ENCODE data around the gene GNG7. TPM values are rescaled to one million over a fixed set of nuclear protein-coding genes. Genes with fewer than 3 reads are reported as not detected.

GNG7 gene
- total RNA-seq, 6 experiments from 2014 or later: 1.3 to 3.7 (median 2.3) TPM

DNA sequence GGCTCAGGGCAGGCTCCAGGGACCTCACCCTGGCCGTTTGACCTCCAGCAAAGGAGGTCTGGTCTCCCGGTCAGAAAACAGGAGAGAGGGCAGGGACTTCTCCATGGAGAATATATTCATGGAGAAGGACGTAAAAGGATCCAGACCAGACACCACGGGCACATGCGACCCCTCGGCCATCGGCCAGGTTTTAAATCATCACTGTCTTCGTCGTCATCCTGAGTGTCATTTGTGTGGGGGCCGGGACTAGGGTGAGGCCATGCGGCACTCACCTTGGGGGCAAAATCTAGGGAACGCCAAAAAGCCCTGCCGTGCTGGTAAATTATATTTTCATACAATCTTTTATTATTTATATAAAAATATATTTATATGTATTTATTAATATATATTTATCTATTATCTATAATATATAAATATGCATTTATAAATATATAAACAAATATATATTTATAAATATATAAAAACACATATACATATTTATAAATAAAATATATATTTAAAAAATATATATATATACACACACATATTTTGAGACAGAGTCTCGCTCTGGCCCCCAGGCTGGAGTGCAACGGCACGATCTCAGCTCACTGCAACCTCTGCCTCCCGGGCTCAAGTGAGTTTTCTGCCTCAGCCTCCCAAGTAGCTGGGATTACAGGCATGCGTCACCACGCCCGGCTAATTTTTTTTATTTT, 151.2 kb downstream of the GNG7 start:
- intact Hi-C loops (cut with DNase I): no loop called here
- ATAC-seq: no peak
- no peaks in the 10 kb centered on the region for H3K9me3 ChIP-seq
- no peak overlapping the region for H3K4me3 ChIP-seq
- 78% methylated on average over 19 of the region's 20 CpGs for whole genome bisulfite sequencing (ENCODE audit: insufficient coverage, low coverage, low lambda C conversion rate, missing lambda C conversion rate)
- peak in 1 of 3 donors; percentile 13 for DNase-seq
- no peaks in the 10 kb centered on the region for H3K27me3 ChIP-seq
- peaks cover 0 to 8% (median 4%) of the 10 kb centered on the region in 4 donors for H3K4me1 ChIP-seq
- H3K27ac ChIP-seq: no peak overlapping the region
- no peak for TF ChIP-seq CTCF (IDR thresholded peaks at IDR 0.05)
- no peaks in the 10 kb centered on the region for H3K36me3 ChIP-seq

DNA sequence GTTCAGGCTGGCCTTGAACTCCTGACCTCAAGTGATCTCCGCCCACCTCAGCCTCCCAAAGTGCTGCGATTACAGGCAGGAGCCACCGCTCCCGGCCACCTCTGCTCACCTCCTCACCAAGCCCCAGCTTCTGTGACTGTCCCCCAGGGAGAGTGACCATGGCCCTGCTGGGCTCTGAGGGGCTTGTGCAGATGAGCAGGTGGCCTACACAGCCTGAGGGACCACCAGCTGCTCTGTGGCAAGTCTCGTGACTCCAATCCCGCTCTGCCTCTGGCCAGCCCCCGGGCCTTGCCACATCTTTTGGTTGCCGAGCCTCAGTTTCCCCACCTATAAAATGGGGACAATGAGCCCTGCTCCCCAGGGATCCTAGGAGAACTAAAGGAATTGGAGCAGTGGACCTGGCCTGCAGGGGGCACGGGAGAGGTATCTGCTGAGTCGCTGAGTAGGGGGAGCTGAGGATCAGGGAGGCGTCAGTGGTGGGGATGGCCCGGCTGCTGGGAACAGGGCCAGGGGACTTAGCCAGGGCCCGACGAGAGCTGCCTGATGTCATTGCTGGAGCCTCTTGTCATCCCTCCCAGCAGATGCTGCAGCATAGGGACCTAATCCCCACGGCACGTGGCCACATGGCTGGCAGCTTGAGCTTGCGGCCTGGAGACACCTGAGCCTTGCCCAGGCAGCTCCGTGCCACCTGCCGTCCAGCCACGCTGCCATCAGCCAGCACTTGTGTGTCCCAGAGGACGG, 151.9 kb downstream of the GNG7 start:
- Histone ChIP-seq H3K9me3 (no peaks in the 10 kb centered on the region), H3K4me3 (no peak overlapping the region), H3K27ac (peak overlapping the region; percentile 43 to 73 (median 56)), H3K4me1 (peaks cover 0 to 15% (median 7%) of the 10 kb centered on the region in 4 donors), H3K27me3 (no peaks in the 10 kb centered on the region), H3K36me3 (no peaks in the 10 kb centered on the region)
- intact Hi-C loops (cut with DNase I): no loop called here
- ATAC-seq (no peak), DNase-seq (peak in 2 of 3 donors; percentile 41 to 57)
- TF ChIP-seq POLR2A (IDR thresholded peaks at IDR 0.05) (no peak), CTCF (IDR thresholded peaks at IDR 0.05) (no peak)
- 85% methylated on average over 4 of the region's 21 CpGs for WGBS (ENCODE audit: insufficient coverage, low coverage, low lambda C conversion rate, missing lambda C conversion rate)

- DNase-seq: peak; percentile 75 to 86 (median 82)
Measured at GRCh38 chr19:2549701-2550191, 152.7 kb downstream of the GNG7 start.

GRCh38 chr19:2548966-2549365, 153.5 kb downstream of the GNG7 start:
- Histone ChIP-seq H3K36me3 (no peaks in the 10 kb centered on the region), H3K4me1 (peaks cover 0 to 31% (median 16%) of the 10 kb centered on the region in 4 donors), H3K27ac (peak overlapping the region; percentile 36 to 64 (median 60)), H3K27me3 (no peaks in the 10 kb centered on the region), H3K9me3 (no peaks in the 10 kb centered on the region), H3K4me3 (no peak overlapping the region)
- no peak for TF ChIP-seq POLR2A (IDR thresholded peaks at IDR 0.05)
- no peak for TF ChIP-seq CTCF (IDR thresholded peaks at IDR 0.05)
- DNase-seq: peak in 1 of 3 donors; percentile 12
- ATAC-seq: no peak
- intact Hi-C loops (cut with DNase I): no loop called here
- WGBS (ENCODE audit: insufficient coverage, low coverage, low lambda C conversion rate, missing lambda C conversion rate): 83% methylated on average over 8 of the region's 11 CpGs

More at GRCh38 chr19:2549701-2550191, 152.7 kb downstream of the GNG7 start:
- Histone ChIP-seq H3K9me3 (no peaks in the 10 kb centered on the region), H3K4me1 (peaks cover 0 to 24% (median 12%) of the 10 kb centered on the region in 4 donors), H3K4me3 (no peak overlapping the region), H3K27ac (peak overlapping the region; percentile 56 to 73 (median 60)), H3K27me3 (no peaks in the 10 kb centered on the region), H3K36me3 (no peaks in the 10 kb centered on the region)
- no peak for TF ChIP-seq CTCF (IDR thresholded peaks at IDR 0.05)
- TF ChIP-seq POLR2A (IDR thresholded peaks at IDR 0.05): no peak
- intact Hi-C loops (cut with DNase I): no loop called here
- ATAC-seq: peak; percentile 13 to 52 (median 38)
- 64% methylated on average over 6 of the region's 11 CpGs for WGBS (ENCODE audit: insufficient coverage, low coverage, low lambda C conversion rate, missing lambda C conversion rate)

All from right lobe of liver (tissue), 6 donors.